Pancreas (tissue), 10 donors: Measurements from ENCODE around the gene LRRC23. TPM values are rescaled to one million over a fixed set of nuclear protein-coding genes. Genes with fewer than 3 reads are reported as not detected.

ENCODE experiments used
- ATAC-seq, 4 donors: fragments of 200-7000 bp; cut with Tn5 transposase; one replicate each; pipeline versions ENCODE4 v1.8.0 to v1.9.1; 2020; ENCODE audit warnings: mild to moderate bottlenecking in 4 of 4, moderate library complexity in 4 of 4
- DNase-seq, 6 donors: peaks; one replicate each; pipeline ENCODE4 v3.0.0-alpha.2; 2020
- FAIRE-seq: peaks from 2 replicates; lab custom pipeline; 2012; peaks lifted over from hg19 to GRCh38; lab: Jason Lieb, UNC
- H3K27ac ChIP-seq, 4 donors: fragments of 200-600 bp; sonication (generic); 1 replicate in 3 of 4; 2 replicates in 1 of 4; pipeline versions ENCODE4 v1.5.0 to v1.8.0; 2020
- H3K27me3 ChIP-seq, 4 donors: fragments of 200-600 bp; one replicate each; pipeline ENCODE4 v1.8.0; 2021
- H3K36me3 ChIP-seq, 3 donors: fragments of 200-600 bp; sonication (generic) in 1 of 3; one replicate each; pipeline versions ENCODE4 v1.5.0 to v1.8.0; 2020 to 2021
- H3K4me1 ChIP-seq, 3 donors: fragments of 200-600 bp; one replicate each; pipeline ENCODE4 v1.8.0; 2021
- H3K4me3 ChIP-seq, 4 donors: fragments of 200-600 bp; sonication (generic) in 2 of 4; one replicate each; pipeline versions ENCODE4 v1.5.0 to v1.8.0; 2020 to 2021
- H3K9me3 ChIP-seq, 4 donors: fragments of 200-600 bp; one replicate each; pipeline ENCODE4 v1.8.0; 2021
- WGBS, 2 donors: extraction: QIAGEN DNeasy Blood & Tissue Kit; methylation state at CpG; one replicate each; pipeline ENCODE4 v1.1.7; 2013; 5-methylcytosine and 5-hydroxymethylcytosine counted together
- intact Hi-C, 3 donors: fragments of 100-400 bp; cut with DNase I; formaldehyde crosslinking; loops; one replicate each; pipeline versions ENCODE4 v1.11.1 to v1.14.2; 2022
- polyA plus RNA-seq, 2 donors: library from polyadenylated mRNA; stranded (reverse); fragments of 200-250 nt; gene quantifications; one replicate each; pipeline ENCODE4 v1.2.3, GENCODE V29; 2013
- total RNA-seq, 6 donors: library from RNA; stranded (reverse); fragmentation: NEBNext Ultra II Directional in 4 of 6; extraction: Animal tissue kit (Norgen Biotek cat#: 25700) in 4 of 6; gene quantifications; one replicate each; pipeline versions ENCODE4 v1.2.1 to v1.2.4, GENCODE V29; 2021 to 2023
- TF ChIP-seq, protein P1 (sequence below), 4 donors: fragments of 200-600 bp; sonication (generic) in 3 of 4; IDR thresholded peaks; one replicate each; pipeline versions ENCODE4 v1.5.0 to v1.8.0; 2021; ENCODE audit warnings: antibody characterized with exemption in 4 of 4
- donor health status: healthy with polysubstance abuse.
- donor health status: DM: no; HTN: no; CAD: no; lungs with moderate emphysema.
- donor health status: DM: no; HTN: no; CAD: no.
- donor health status: control.
- donor health status: control.
- donor health status: Bipolar disorder and iron deficiency.
- donor health status: DM: yes; HTN: yes; CAD: no.
- donor health status: DM: no; HTN: no; CAD: no.
- donor health status: DM: no; HTN: no; CAD: no.
- donor health status: DM: yes; HTN: yes; CAD: no.

Gene LRRC23
- total and polyA plus RNA-seq, 8 donors, result 1.7 to 13.0 (median 3.8) TPM

DNA sequence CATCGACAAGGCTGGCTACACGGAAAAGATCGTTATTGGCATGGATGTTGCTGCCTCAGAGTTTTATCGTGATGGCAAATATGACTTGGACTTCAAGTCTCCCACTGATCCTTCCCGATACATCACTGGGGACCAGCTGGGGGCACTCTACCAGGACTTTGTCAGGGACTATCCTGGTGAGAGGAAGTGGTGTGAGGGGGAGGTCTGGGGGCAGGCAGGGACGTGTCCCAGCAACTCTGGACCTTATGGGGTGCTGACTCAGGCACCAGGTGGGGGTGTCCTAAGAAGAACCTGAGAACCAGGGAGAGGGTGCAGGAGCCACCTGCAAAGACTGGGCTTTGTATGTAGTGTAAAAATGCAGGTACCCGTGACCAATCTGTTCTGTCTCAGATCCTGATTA, 15.0 kb downstream of the LRRC23 start:
- TF ChIP-seq, protein P1, sequence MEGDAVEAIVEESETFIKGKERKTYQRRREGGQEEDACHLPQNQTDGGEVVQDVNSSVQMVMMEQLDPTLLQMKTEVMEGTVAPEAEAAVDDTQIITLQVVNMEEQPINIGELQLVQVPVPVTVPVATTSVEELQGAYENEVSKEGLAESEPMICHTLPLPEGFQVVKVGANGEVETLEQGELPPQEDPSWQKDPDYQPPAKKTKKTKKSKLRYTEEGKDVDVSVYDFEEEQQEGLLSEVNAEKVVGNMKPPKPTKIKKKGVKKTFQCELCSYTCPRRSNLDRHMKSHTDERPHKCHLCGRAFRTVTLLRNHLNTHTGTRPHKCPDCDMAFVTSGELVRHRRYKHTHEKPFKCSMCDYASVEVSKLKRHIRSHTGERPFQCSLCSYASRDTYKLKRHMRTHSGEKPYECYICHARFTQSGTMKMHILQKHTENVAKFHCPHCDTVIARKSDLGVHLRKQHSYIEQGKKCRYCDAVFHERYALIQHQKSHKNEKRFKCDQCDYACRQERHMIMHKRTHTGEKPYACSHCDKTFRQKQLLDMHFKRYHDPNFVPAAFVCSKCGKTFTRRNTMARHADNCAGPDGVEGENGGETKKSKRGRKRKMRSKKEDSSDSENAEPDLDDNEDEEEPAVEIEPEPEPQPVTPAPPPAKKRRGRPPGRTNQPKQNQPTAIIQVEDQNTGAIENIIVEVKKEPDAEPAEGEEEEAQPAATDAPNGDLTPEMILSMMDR (IDR thresholded peaks at IDR 0.05), result no peak
- intact Hi-C loops, result no loop called here
- WGBS, 2 donors, result 49 to 56% methylated on average over 7 of the region's 7 CpGs
- Histone ChIP-seq H3K27me3 (no peaks in the 10 kb centered on the region), H3K4me1 (peaks cover 1 to 2% (median 2%) of the 10 kb centered on the region in 3 donors), H3K27ac (no peak overlapping the region), H3K36me3 (no peaks in the 10 kb centered on the region), H3K9me3 (no peaks in the 10 kb centered on the region), H3K4me3 (no peak overlapping the region)
- FAIRE-seq (no peak), DNase-seq (peak in 2 of 6 donors; percentile 9 to 24), ATAC-seq (no peak)

DNA sequence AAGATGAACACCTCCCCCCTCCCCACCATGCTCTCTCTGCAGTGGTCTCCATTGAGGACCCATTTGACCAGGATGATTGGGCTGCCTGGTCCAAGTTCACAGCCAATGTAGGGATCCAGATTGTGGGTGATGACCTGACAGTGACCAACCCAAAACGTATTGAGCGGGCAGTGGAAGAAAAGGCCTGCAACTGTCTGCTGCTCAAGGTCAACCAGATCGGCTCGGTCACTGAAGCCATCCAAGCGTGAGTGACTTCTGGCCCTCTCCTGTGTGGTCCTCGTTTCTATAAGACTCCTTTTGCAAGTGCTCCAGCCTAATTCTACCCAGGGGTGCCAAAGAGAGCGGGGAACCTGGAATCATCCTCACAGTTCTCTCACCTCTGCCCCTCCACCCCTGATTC, 16.9 kb downstream of the LRRC23 start:
- peaks cover 3 to 19% (median 9%) of the 10 kb centered on the region in 3 donors for H3K4me1 ChIP-seq
- WGBS, 2 donors, result 42 to 49% methylated on average over 7 of the region's 7 CpGs
- H3K9me3 ChIP-seq, result no peaks in the 10 kb centered on the region
- peak in 1 of 6 donors; percentile 6 for DNase-seq
- ATAC-seq, result no peak
- no peaks in the 10 kb centered on the region for H3K36me3 ChIP-seq
- no peak overlapping the region for H3K4me3 ChIP-seq
- no peak overlapping the region for H3K27ac ChIP-seq
- TF ChIP-seq, protein P1 (IDR thresholded peaks at IDR 0.05), result no peak
- FAIRE-seq, result no peak
- H3K27me3 ChIP-seq, result no peaks in the 10 kb centered on the region
- intact Hi-C loops, result loop anchor here in 1 of 3 donors (10.0 kb wide), 1 partner anchor 173 kb away; the partner anchor contains the start of gene C1R

DNA sequence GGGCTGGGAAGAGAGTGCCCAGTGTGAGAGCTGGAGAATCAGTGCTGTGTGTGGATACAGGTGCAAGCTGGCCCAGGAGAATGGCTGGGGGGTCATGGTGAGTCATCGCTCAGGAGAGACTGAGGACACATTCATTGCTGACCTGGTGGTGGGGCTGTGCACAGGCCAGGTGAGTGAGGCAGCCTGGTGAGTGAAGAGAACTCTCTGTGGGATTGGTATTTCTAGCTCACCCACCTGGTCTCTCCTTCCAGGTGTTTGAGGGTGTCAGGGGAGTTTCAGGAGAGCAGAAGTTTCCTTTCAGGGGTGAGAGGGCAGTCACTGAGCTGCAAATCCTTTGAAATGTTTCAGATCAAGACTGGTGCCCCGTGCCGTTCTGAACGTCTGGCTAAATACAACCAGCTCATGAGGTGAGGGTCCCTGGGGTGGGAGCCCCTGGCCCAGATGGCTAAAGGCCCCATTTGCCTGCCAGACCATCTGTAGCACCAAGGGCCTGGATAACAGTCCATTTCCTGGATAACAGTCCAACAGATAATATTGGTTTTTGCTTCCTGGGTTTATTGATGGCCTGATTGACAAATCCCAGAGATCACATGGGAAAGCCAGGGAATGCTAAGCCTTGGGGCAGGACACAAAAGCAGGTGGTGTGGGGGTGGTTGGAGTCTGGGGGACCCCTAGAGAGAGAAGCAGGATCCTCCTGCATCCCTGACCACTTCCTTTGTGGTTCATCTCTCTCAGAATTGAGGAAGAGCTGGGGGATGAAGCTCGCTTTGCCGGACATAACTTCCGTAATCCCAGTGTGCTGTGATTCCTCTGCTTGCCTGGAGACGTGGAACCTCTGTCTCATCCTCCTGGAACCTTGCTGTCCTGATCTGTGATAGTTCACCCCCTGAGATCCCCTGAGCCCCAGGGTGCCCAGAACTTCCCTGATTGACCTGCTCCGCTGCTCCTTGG, 17.6 kb downstream of the LRRC23 start:
- 60 to 75% methylated on average over 9 of the region's 9 CpGs for WGBS, 2 donors
- no peak for FAIRE-seq

DNA sequence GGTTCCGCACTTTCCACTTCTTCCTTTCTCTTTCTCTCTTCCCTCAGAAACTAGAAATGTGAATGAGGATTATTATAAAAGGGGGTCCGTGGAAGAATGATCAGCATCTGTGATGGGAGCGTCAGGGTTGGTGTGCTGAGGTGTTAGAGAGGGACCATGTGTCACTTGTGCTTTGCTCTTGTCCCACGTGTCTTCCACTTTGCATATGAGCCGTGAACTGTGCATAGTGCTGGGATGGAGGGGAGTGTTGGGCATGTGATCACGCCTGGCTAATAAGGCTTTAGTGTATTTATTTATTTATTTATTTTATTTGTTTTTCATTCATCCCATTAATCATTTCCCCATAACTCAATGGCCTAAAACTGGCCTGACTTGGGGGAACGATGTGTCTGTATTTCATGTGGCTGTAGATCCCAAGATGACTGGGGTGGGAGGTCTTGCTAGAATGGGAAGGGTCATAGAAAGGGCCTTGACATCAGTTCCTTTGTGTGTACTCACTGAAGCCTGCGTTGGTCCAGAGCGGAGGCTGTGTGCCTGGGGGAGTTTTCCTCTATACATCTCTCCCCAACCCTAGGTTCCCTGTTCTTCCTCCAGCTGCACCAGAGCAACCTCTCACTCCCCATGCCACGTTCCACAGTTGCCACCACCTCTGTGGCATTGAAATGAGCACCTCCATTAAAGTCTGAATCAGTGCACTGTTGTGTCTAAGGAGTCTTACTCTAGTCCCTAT, 18.5 kb downstream of the LRRC23 start:
- no peak for ATAC-seq
- WGBS, 2 donors, result 56 to 65% methylated on average over 10 of the region's 10 CpGs
- Histone ChIP-seq H3K4me1 (peaks cover 3 to 24% (median 9%) of the 10 kb centered on the region in 3 donors), H3K27ac (no peak overlapping the region), H3K9me3 (no peaks in the 10 kb centered on the region), H3K27me3 (no peaks in the 10 kb centered on the region), H3K4me3 (no peak overlapping the region), H3K36me3 (no peaks in the 10 kb centered on the region)
- DNase-seq, result peak in 1 of 6 donors; percentile 10
- no peak for FAIRE-seq
- TF ChIP-seq, protein P1 (IDR thresholded peaks at IDR 0.05), result no peak
- intact Hi-C loops, result loop anchor here in 1 of 3 donors (10.0 kb wide), 1 partner anchor 172 kb away; the partner anchor contains the start of gene C1R

More for the DNA sequence above, 17.6 kb downstream of the LRRC23 start:
- Histone ChIP-seq H3K36me3 (no peaks in the 10 kb centered on the region), H3K4me1 (peaks cover 3 to 24% (median 9%) of the 10 kb centered on the region in 3 donors), H3K4me3 (no peak overlapping the region), H3K27ac (no peak overlapping the region), H3K9me3 (no peaks in the 10 kb centered on the region), H3K27me3 (no peaks in the 10 kb centered on the region)
- DNase-seq, result peak in 1 of 6 donors; percentile 23
- intact Hi-C loops, result loop anchor here in 1 of 3 donors (10.0 kb wide), 1 partner anchor 173 kb away; the partner anchor contains the start of gene C1R
- ATAC-seq, result no peak
- TF ChIP-seq, protein P1 (IDR thresholded peaks at IDR 0.05), result no peak
